B cell (primary cell): ENCODE measurements around the gene TTC21B. TPM values are rescaled to one million over a fixed set of nuclear protein-coding genes. Genes with fewer than 3 reads are reported as not detected.
"Not testable (repeated sequence)": the region's sequence is repeated elsewhere in the genome, so short reads cannot be mapped to it uniquely, and the experiment has no call there.

Experiments
- ATAC-seq: fragments of 200-7000 bp; cut with Tn5 transposase; one replicate; pipeline ENCODE4 v1.10.0; 2021; ENCODE audit warnings: low read depth, mild to moderate bottlenecking, moderate number of reproducible peaks, moderate library complexity
- CTCF ChIA-PET: fragments of 350-600 bp; sonication (Branson Sonifier 250); formaldehyde crosslinking; loops from one replicate; lab custom pipeline; 2021; ENCODE audit warnings: antibody characterized with exemption, inconsistent platforms; lab: Charles Lee
- POLR2A ChIA-PET: fragments of 350-600 bp; sonication (Branson Sonifier 250); formaldehyde crosslinking; loops from one replicate; lab custom pipeline; 2021; ENCODE audit warnings: antibody characterized with exemption; lab: Charles Lee
- DNase-seq: peaks from one replicate; pipeline ENCODE4 v3.0.0; 2013
- H2AFZ ChIP-seq: 2 replicates; pipeline ENCODE4 v1.6.1; 2012; ENCODE audit warnings: mild to moderate bottlenecking, low read depth, low read length; ENCODE audit not compliant: insufficient read depth, poor library complexity, severe bottlenecking
- H3K27ac ChIP-seq, 2 donors: 1 replicate in 1 of 2; 2 replicates in 1 of 2; pipeline ENCODE4 v1.5.1; 2012 to 2013; ENCODE audit warnings: low read length in 2 of 2, mild to moderate bottlenecking in 2 of 2, moderate library complexity in 1 of 2
- H3K27me3 ChIP-seq, 4 experiments: fragments of 200-600 bp in 1 of 4; sonication (generic) in 1 of 4; replicated peaks in 1 of 4; 1 replicate in 2 of 4; 2 replicates in 2 of 4; pipeline versions ENCODE4 v1.6.1 to v1.7.0; 2013 to 2016; ENCODE audit warnings: low read length in 3 of 4, mild to moderate bottlenecking in 2 of 4, mixed read lengths in 1 of 4, moderate library complexity in 1 of 4; ENCODE audit not compliant: insufficient read depth in 4 of 4, control insufficient read depth in 3 of 4; ENCODE audit errors: control extremely low read depth in 1 of 4
- H3K36me3 ChIP-seq, 2 experiments: replicated peaks in 1 of 2; 1 replicate in 1 of 2; 2 replicates in 1 of 2; pipeline versions ENCODE4 v1.6.1 to v1.7.1; 2013; ENCODE audit warnings: low read length in 1 of 2; ENCODE audit not compliant: insufficient read depth in 2 of 2, control insufficient read depth in 1 of 2; ENCODE audit errors: control extremely low read depth in 1 of 2, extremely low read depth in 1 of 2
- H3K4me1 ChIP-seq, 2 donors: fragments of 200-600 bp in 1 of 2; sonication (generic) in 1 of 2; 1 replicate in 1 of 2; 2 replicates in 1 of 2; pipeline versions ENCODE4 v1.5.1 to v1.6.1; 2013 to 2017; ENCODE audit warnings: low read length in 2 of 2; ENCODE audit not compliant: control insufficient read depth in 2 of 2, insufficient read depth in 2 of 2
- H3K4me2 ChIP-seq: replicated peaks from 2 replicates; pipeline ENCODE3; 2012; ENCODE audit warnings: mild to moderate bottlenecking, low read depth, low read length; ENCODE audit not compliant: poor library complexity, severe bottlenecking
- H3K4me3 ChIP-seq, 5 experiments: fragments of 200-600 bp in 1 of 5; sonication (generic) in 1 of 5; 1 replicate in 3 of 5; 2 replicates in 2 of 5; pipeline versions ENCODE4 v1.5.1 to v1.7.0; 2011 to 2016; ENCODE audit warnings: low read length in 4 of 5, mild to moderate bottlenecking in 4 of 5, low read depth in 2 of 5, control low read depth in 1 of 5, moderate library complexity in 1 of 5; ENCODE audit not compliant: insufficient read depth in 1 of 5; ENCODE audit errors: control extremely low read depth in 1 of 5, extremely low read depth in 1 of 5
- H3K79me2 ChIP-seq: fragments of 200-600 bp; sonication (generic); one replicate; pipeline ENCODE4 v1.6.0; 2016; ENCODE audit warnings: low read length; ENCODE audit not compliant: control insufficient read depth, insufficient read depth
- H3K9ac ChIP-seq: fragments of 200-600 bp; sonication (generic); 2 replicates; pipeline ENCODE4 v1.6.1; 2017; ENCODE audit warnings: mild to moderate bottlenecking, low read length, moderate library complexity
- H3K9me3 ChIP-seq, 3 donors: one replicate each; pipeline versions ENCODE4 v1.6.1 to v1.7.1; 2013; ENCODE audit warnings: low read length in 2 of 3; ENCODE audit not compliant: control insufficient read depth in 2 of 3, insufficient read depth in 1 of 3; ENCODE audit errors: control extremely low read depth in 1 of 3
- H4K20me1 ChIP-seq: 2 replicates; pipeline ENCODE4 v1.6.0; 2012; ENCODE audit warnings: mild to moderate bottlenecking, low read length; ENCODE audit not compliant: insufficient read depth, control insufficient read depth, poor library complexity, severe bottlenecking
- H3K27ac Mint-ChIP-seq: one replicate; pipeline ENCODE4 v1.8.0; 2021; ENCODE audit warnings: mixed read lengths
- H3K27me3 Mint-ChIP-seq: one replicate; pipeline ENCODE4 v1.8.0; 2021; ENCODE audit warnings: mixed read lengths
- H3K4me1 Mint-ChIP-seq: one replicate; pipeline ENCODE4 v1.8.0; 2021; ENCODE audit warnings: mixed read lengths
- H3K4me3 Mint-ChIP-seq: one replicate; pipeline ENCODE4 v1.8.0; 2021; ENCODE audit warnings: mixed read lengths
- H3K9me3 Mint-ChIP-seq: one replicate; pipeline ENCODE4 v1.8.0; 2022; ENCODE audit warnings: mixed read lengths; ENCODE audit not compliant: insufficient read depth
- CTCF ChIP-seq: fragments of 200-600 bp; IDR thresholded peaks from one replicate; pipeline ENCODE4 v1.8.0; 2022; ENCODE audit warnings: antibody characterized with exemption, mild to moderate bottlenecking
- EZH2 ChIP-seq: IDR thresholded peaks from 2 replicates; pipeline ENCODE4 v1.6.1; 2012; ENCODE audit warnings: borderline replicate concordance, low read depth, mild to moderate bottlenecking, moderate library complexity, low read length; ENCODE audit not compliant: insufficient read depth, poor library complexity, severe bottlenecking
- intact Hi-C: fragments of 100-400 bp; cut with micrococcal nuclease; formaldehyde crosslinking; loops from one replicate; pipeline ENCODE4 v1.10.0; 2022
- polyA plus RNA-seq: library from polyadenylated mRNA; depleted of rRNA; stranded (reverse); fragments of >200 nt; gene quantifications from 2 replicates; pipeline ENCODE4 v1.2.3, GENCODE V29; 2012
- total RNA-seq, 2 donors: library from RNA; stranded (reverse); fragments of 120-200 nt in 1 of 2; gene quantifications; 1 replicate in 1 of 2; 2 replicates in 1 of 2; pipeline versions ENCODE4 v1.2.3 to v1.2.4, GENCODE V29; 2013 to 2022

TTC21B gene
- total and polyA plus RNA-seq, 2 donors (not counting 1 experiment from before 2014, with no cell fraction given), result 11.5 to 41.5 TPM

DNA sequence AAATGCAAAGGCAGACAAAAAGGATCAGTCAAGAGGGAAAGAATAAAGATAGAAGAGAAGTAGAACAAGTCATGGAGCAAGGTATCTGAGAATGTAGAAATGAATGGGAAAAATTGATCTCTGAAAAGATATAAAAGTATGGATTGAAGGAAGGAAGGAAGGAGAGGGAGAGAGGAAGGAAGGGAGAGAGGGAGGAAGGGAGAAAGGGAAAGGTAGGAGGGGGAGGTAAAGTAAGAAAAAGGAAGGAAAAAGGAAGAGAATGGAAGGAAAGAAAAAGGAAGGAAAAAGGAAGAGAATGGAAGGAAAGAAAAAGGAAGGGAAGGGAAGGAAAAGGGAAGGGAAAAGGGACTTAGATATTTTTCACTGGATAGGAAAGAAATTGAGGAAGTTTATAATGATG, 31.5 kb upstream of the TTC21B start:
- peaks cover 17% of the 10 kb centered on the region for H3K27me3 Mint-ChIP-seq
- TF ChIP-seq CTCF (no peak), EZH2 (no peak)
- no peaks in the 10 kb centered on the region for H3K79me2 ChIP-seq
- no peaks in the 10 kb centered on the region for H3K9me3 Mint-ChIP-seq
- no peak overlapping the region for H3K4me2 ChIP-seq
- DNase-seq, result no peak
- no peak overlapping the region for H3K27ac ChIP-seq
- no peak overlapping the region for H3K27ac Mint-ChIP-seq
- H3K4me1 Mint-ChIP-seq, result no peaks in the 10 kb centered on the region
- no peaks in the 10 kb centered on the region for H3K36me3 ChIP-seq
- H3K4me3 Mint-ChIP-seq, result no peak overlapping the region
- H4K20me1 ChIP-seq, result no peaks in the 10 kb centered on the region
- intact Hi-C loops, result no loop called here
- H2AFZ ChIP-seq, result no peak overlapping the region
- H3K27me3 ChIP-seq, result no peaks in the 10 kb centered on the region
- no peak overlapping the region for H3K4me3 ChIP-seq
- POLR2A ChIA-PET, result no interaction called here
- no peaks in the 10 kb centered on the region for H3K4me1 ChIP-seq
- CTCF ChIA-PET, result no interaction called here
- no peak overlapping the region for H3K9ac ChIP-seq
- ATAC-seq, result no peak
- H3K9me3 ChIP-seq, result no peaks in the 10 kb centered on the region

GRCh38 chr2:165972161-165972560, 18.6 kb upstream of the TTC21B start:
- H3K36me3 ChIP-seq, H3K27me3 ChIP-seq, H3K9me3 Mint-ChIP-seq, H3K79me2 ChIP-seq, ATAC-seq, H2AFZ ChIP-seq, H4K20me1 ChIP-seq, H3K27ac Mint-ChIP-seq, H3K9ac ChIP-seq, H3K4me2 ChIP-seq, H3K4me1 ChIP-seq, H3K9me3 ChIP-seq, POLR2A ChIA-PET, H3K4me3 Mint-ChIP-seq, H3K4me1 Mint-ChIP-seq, DNase-seq, H3K27ac ChIP-seq, intact Hi-C loops, H3K4me3 ChIP-seq: not testable (repeated sequence)
- CTCF ChIA-PET, result interaction anchor here (0.6 kb wide), 1 partner anchor 11 kb away, joined by 4 read pairs; no protein-coding TSS in a partner anchor
- H3K27me3 Mint-ChIP-seq, result peaks cover 35% of the 10 kb centered on the region
